Hindlimb muscle (tissue), 1 donor: ENCODE data around the gene MYCT1. TPM values are rescaled to one million over a fixed set of nuclear protein-coding genes. Genes with fewer than 3 reads are reported as not detected.
"Not testable (repeated sequence)": the region's sequence is repeated elsewhere in the genome, so short reads cannot be mapped to it uniquely, and the experiment has no call there.

Experiments
- DNase-seq: peaks from one replicate; pipeline ENCODE4 v3.0.0-alpha.2; 2013
- polyA plus RNA-seq: library from polyadenylated mRNA; unstranded; fragments of 120-200 nt; gene quantifications from one replicate; pipeline ENCODE4 v1.2.1, GENCODE V29; 2013; ENCODE audit not compliant: insufficient read length

The MYCT1 gene, protein sequence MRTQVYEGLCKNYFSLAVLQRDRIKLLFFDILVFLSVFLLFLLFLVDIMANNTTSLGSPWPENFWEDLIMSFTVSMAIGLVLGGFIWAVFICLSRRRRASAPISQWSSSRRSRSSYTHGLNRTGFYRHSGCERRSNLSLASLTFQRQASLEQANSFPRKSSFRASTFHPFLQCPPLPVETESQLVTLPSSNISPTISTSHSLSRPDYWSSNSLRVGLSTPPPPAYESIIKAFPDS
- polyA plus RNA-seq = 19.5 TPM

DNA sequence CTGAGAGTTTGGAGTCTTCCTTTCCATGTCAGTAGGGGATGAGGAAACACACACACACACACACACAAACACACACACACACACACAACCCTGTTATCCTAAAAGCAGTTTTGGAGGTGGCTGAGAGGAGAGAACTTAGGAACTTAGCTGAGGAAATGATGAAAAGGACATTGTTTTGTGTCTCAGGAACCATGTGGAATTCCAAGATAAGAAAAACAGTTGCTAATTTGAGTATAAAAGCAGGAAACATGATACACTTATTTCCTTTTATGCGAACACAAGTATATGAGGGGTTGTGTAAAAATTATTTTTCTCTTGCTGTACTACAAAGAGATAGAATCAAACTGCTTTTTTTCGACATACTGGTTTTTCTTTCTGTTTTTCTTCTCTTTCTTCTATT lies at the start of gene MYCT1:
Gene MYCT1 (plus strand): TSS at position 264 of the 400 bp plus-strand sequence. CDS start 6 bp downstream, at position 270.
- peak; percentile 8 for DNase-seq

DNA sequence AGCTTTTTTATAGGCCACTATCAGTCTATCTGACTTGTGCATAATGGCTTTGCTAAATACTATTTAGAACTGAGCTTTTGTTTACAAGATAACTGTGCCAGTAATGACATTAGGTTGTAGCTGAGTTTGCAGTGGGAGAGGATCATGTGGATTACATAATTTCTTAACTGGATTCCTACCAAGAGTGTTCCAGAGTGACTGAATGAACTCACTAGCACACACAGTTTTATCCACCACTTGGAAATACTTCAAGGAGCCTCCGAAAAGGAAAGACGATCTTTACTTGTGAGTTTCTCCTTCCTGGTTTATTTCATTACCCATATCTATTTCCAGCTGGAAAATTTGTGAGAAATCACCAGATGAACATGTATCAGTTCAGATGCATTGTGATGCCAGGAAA lies 49.6 kb upstream of the MYCT1 start:
- DNase-seq = peak; percentile 76

DNA sequence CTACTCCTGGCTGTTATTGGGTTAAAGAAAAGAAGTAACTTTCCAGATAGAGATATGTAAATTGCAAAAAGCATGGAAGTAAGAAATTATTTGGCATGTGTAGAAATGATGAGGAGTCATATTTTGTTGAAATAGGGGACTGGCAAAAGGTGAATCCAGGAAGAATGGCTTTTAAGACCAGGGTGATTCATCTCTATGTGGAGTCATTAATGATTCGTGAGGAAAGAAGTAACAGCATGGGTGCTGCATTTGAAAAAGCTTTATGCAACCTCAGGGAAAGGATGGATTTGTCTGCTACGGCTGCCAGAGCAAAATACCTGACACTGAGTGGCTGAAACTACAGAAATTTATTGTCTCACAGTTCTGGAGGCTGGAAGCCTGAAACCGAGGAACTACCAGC lies 45.7 kb upstream of the MYCT1 start:
- no peak for DNase-seq

DNA sequence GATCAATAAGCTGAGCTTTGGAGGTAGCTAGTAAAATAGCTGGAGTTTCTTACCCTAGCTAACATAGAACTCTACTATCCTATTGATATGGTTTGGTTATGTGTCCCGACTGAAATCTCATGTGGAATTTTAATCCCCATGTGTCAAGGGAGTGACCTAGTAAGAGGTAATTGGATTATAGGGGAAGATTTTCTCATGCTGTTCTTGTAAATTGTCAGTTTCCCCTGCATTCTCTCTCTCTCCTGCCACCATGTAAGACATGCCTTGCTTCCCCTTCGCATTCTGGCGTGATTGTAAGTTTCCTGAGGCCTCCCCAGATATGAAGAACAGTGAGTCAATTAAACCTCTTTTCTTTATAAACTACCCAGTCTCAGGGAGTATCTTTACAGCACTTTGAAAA lies 35.9 kb upstream of the MYCT1 start:
- DNase-seq = no peak

DNA sequence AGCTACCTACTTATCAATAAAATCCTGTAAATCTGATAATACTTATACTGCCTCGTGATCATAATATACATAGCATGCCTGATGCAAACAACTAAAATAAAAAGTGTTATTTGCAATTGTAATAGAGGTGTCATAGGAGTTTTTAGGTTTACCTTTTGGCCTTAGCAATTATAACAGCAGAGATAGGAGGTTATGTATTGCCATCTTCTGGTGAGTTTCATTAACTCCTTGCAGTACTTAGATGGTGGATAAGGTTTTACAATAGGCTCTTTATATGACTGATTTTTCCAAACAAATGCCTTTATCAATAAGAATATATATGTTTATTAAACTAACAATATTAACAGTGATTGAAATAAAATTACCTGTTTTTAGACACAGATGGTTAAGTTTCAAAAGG lies 27.8 kb upstream of the MYCT1 start:
- peak; percentile 8 for DNase-seq

DNA sequence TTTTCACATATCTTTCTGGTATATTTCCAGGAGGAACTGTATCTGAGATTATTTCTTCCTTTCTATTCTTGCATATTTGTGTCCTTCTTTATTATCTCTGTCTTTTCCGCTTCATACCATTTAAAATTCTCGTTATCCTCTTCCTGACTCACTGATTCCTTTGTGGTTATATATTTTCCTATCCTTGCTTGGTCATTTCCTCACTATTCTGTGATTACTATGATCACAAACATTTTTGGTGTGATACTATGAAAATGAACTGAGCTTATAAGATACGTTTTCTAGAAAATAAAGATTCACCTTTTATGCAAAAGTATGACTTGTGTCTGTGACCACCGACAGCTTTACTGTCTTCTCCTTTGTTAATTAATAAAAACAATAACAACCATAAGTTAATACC lies 26.5 kb upstream of the MYCT1 start:
- no peak for DNase-seq

DNA sequence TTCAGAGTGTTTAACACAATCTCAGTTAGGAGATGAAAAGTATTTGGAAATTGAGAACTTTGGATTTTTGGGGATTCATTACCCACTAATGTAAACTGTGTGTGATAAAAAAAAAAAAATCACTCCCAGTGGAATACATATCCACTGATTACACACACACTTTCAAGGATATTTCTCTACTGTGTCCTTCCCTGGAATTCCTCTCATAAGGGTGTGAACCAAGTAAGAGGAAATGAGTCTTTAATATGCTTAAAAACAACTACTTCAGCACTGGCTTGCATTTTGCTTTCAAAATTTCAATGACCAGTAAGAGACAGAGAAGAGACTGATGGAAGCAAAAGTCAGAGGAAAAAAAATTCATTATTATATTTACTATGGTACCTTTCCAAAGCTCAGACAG lies 24.5 kb upstream of the MYCT1 start:
- DNase-seq = no peak

DNA sequence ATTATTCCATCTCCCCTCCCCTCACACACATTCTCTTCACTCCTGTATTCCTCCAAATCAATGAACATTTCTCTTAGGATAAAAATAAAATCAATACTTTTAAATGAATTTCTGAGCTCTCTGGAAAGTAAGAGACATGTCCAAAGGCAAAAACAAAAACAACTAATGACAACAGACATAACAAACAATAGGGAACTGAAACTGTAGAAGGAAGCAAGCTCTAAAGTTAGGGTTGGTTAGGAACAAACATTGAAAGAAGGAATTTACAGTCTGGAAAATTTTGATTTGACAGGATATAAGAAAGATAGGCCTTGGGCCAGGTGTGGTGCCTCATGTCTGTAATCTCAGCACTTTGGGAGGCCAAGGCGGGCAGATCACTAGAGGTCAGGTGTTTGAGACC lies 17.5 kb upstream of the MYCT1 start:
- DNase-seq = no peak

DNA sequence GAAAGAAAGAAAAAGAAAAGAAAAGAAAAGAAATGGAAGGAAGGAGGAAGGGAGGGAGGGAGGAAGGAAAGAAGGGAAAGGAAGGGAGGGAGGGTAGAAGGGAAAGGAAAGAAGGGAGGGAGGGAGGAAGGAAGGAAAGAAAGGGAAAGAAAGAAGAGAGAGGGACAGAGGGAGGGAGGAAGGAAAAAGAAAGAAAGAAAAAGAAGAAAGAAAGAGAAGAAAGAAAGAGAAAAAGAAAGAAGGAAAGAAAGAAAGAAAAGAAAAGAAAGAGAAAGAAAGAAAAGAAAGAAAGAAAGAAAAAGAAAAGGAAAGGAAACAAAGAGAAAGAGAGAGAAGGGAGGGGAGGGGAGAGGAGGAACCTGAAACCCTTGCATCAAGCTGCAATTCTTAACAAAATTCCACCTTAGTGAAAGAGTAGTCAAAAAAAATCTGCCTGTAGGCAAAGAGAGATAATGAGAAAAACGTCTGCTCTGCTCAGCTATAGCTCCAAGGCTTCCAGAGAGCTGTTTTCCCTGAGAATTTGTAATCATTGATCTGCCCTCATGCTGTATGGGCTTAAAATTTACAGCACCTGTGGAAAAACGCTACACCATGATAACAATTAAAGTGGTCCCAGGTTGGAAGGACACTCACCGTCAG lies 16.7 kb upstream of the MYCT1 start:
- peak; percentile 15 for DNase-seq

DNA sequence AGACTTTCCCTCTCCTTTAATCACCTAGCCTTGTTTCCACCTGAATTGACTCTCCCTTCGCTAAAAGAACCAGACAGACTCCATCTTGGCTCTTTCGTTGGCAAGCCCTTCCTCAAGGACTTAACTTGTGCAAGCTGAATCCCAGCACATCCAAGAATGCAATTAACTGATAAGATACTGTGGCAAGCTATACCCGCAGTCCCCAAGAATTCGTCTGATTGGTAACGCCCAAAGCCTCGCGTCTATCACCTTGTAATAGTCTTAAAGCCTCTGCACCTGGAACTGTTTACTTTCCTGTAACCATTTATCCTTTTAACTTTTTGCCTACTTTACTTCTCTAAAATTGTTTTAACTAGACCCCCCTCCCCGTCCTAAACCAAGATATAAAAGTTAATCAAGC lies 15.6 kb upstream of the MYCT1 start:
- DNase-seq = no peak

DNA sequence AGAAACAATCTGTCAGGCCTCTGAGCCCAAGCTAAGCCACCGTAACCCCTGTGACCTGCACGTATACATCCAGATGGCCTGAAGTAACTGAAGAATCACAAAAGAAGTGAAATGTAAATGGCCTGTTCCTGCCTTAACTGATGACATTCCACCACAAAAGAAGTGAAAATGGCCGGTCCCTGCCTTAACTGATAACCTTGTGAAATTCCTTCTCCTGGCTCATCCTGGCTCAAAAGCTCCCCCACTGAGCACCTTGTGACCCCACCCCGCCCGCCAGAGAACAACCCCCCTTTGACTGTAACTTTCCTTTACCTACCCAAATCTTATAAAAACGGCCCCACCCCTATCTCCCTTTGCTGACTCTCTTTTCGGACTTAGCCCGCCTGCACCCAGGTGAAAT lies 14.8 kb upstream of the MYCT1 start:
- not testable (repeated sequence) for DNase-seq

DNA sequence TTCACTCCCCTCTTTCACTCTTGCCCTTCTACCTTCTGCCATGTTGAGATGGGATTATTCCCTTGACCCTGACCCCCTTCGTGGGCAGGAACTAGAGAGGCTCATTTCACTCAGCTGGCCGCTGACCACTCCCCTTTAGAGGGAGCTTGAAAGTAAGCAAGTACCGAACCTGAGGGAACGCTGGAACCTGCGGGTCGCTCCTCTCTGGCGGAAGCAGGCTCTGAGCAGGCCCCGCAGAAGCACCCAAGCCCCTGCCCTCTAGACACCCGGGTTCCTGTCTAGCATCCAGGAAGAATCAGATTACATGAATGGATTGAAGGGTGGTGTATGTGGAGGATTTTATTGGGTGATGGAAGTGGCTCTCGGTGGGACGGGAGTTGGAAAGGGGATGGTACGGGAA lies 11.9 kb upstream of the MYCT1 start:
- DNase-seq = no peak

DNA sequence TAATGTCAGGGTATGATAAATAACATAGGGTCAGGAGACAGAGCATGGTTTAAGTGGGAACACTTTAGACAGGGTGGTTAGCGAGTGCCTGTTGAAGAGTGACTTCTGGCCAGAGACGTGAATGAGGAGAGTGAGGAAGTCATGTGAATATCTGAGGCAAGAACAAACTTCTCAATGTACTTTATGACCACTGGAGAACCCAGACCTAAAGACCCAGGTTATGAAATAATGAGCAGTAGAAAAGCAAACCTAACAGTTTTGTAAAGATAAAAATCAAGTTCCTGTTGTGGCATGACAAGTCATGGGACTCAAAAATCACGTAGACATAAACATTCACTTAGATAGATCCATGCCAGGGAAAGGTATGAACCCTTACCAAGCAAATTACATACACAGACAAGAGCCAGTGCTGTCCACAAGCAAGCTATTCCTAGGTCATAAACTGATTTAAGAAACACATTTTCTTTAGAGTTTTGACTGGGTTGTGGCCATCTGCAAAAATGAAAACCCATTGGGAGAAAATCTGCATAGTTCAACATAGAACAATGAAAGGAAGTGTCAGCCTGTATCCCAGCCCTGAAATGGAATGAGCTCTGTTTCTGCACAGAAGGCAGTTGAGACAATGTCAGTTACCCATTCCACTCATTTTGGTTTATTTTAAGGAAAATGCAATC lies 2.2 kb upstream of the MYCT1 start:
- DNase-seq = no peak

DNA sequence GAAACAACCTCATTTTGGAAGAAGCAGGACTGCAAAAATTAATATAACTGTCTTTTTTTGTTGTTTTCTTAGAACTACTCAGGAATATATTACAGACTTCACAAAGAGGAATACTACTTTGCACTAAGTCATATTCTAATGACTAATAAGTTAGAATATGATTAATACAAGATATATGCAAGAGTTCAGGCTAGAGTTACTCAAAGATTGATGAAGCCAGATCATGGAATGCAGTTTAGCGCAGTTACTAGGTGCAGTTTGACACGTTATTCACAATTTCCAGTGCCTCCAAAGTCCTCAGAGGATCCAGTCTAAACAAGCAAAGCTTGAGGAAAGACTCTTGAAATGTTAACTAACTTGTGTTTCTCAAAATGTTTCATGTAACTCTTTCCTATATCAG lies 1.2 kb upstream of the MYCT1 start:
- no peak for DNase-seq

DNA sequence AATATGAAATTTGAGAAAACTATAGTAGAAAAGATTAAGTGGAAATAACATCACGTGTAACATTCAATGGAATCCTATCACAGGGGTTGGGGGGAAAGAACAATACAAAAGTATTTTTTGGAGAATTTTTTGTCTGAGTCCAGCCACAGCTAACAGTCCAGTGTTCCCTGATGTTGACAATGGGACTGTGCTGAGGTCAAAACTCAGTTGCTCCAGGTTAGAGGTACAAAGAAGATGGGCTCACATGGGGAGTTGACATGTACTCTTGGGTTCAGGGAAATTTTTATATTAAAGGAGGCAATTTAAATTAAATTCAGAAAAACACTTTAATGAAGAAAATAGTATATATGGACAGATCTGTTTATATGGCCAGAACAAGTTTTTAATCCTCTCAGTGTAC lies 995 bp downstream of the MYCT1 start:
- DNase-seq = no peak

DNA sequence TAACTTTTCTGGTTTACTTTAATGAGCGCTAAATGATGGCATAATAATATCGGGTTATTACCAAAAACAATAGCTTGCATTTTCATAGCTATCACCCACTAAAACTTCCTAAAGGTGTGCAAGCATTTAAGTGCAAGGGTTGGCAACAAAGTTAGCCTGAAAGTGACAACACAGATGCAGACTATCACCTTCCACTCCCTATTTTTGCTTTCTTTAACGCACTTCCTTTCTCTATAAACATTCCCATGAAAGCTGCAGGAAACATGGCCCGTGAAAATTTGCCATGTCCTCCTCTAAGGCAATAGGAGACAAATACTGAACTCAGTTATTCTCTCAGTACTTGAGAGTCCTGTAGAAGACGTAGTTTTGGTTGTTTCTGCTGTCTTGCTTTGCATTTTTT lies 2.7 kb downstream of the MYCT1 start:
- no peak for DNase-seq

DNA sequence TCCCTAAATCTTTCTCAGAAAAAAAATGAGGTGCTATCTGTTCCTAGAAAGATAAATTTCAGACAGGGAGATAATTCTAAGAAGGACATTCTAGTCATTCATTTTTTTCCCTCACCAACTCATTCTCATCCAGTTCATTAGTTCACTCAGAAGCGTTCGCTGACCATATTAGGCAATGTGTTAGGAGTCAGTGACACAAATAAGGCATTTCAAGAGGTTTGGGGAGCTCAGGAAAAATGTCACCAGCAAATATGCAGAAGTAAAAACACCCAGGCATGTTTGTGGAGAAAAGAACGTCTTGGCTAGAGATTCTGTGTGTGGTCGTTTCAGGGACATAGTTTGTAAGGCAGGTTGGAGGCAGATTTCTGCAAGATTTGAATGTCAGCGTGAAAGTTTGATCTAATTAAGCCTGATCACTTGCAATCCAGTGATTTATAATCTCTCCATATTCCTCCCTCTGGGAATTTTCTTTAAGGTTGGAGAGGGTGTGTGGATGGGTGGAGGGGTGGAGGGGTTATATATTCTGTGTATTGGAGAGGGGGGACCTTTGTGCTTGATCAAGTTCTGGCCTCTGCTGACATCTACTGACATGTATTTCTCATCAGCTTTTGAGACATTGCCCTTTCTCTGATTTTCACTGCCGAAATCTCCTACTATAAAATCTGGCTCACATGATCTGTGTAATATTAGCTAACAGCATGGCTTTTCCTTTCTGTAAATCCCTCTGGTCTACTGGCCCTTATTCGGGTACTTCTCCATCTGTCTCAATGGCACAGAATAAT lies 3.6 kb downstream of the MYCT1 start:
- DNase-seq = no peak

DNA sequence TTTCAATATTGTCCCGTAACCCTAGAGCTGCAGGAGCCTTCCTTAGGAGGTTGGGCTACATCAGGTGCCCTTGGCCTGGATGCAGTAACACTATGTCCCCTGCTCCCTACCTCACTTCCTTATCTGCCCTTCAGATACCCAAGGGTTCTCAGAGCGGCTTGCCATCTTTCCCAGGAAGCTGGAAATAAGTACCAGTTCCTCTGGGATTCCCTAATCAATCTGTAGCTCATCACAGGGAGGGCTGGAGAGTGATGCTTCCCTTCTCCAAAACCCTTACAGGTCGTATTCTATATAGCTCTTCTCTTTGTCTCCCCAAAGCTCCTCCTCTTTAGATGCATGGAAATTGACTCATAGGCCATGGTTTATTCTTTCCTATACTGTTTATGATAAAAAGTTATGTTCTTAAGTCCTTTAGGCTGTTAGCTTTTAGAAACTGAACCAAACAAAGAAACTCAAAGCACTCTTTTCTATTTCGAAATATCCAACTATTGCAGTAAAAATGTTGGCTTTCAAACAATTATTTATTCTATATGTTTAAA lies 4.2 kb downstream of the MYCT1 start:
- DNase-seq = no peak

DNA sequence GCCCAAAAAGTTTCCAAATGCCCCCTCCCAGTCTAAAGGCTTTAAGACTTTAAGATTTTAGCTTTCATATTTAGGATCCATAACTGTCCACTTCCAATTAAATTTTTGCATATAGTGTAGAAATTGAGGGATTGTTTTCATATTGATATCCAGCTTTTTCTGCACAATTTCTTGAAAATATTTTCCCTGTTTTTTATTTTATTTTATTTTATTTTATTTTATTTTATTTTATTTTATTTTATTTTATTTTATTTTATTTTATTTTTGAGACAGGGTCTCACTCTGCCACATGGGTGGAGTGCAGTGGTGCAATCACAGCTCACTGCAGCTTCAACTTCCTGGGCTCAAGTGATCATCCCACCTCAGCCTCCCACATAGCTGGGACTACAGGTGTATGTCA lies 6.1 kb downstream of the MYCT1 start:
- DNase-seq = not testable (repeated sequence)

DNA sequence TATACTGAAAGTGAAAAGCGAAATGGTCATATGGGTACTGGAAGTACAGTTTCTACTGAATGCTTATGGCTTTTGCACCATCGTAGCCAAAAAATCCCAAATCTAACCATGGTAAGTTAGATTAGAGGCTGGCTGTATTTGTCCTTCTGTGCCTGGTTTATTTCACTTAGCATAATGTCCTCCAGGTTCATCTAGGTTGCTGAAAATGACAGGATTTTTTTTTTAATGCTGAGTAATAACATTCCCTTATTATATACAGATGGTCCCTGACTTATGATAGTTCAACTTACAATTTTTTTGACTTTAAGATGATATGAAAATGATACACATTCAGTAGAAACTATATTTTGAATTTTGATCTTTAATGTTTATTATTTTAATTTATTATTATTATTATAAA lies 7.6 kb downstream of the MYCT1 start:
- no peak for DNase-seq

DNA sequence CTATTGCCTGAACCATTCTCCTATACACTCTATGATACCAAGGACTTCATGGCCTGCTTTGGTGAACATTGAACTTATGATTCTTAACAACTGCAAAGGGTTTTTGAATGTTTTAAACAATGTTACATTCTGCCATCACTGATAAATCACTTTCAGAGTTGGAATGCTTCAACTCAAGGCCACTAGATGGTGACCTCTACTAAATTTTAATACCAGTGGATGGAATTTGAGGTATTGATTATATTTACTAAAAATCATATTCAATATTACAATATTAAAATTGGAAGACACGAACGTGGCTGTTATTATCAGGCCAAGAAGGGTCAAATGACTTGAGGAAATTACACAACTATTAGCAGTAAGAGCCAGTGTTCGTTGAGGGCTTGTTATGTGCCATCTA lies 18.6 kb downstream of the MYCT1 start:
- DNase-seq = no peak

DNA sequence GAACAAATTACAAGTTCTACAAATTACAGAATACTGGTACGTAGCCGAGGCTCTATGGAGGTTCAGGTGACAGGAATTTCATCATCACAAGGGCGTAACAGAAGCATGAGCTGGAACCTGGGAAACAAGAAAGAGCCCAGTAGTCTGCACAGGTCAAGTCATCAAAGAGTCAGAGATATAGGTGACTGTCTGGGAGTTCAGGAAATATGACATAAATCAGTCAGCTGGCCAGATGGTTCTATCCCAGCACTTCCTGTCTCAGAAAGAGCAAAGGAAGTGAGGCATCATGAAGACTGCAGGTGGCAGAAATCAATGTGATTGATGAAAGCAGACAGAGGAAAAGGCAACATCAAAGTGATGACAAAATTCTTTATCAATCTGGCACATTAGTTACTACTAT lies 23.3 kb downstream of the MYCT1 start:
- DNase-seq = no peak

DNA sequence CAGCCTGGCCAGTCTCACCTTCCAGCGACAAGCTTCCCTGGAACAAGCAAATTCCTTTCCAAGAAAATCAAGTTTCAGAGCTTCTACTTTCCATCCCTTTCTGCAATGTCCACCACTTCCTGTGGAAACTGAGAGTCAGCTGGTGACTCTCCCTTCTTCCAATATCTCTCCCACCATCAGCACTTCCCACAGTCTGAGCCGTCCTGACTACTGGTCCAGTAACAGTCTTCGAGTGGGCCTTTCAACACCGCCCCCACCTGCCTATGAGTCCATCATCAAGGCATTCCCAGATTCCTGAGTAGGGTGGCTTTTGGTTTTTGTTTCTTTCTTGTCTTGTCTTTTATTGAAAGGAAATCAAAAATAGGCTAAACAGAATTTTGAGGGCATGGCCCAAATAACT lies 24.3 kb downstream of the MYCT1 start:
- no peak for DNase-seq
